GM23248 (cell line): Measurements from ENCODE around the gene PCDHB14.

Experiments
- EZH2 ChIP-seq: fragments of 200-600 bp; sonication (generic); IDR thresholded peaks from 2 replicates; pipeline ENCODE4 v1.6.1; 2018; ENCODE audit warnings: antibody characterized with exemption, mild to moderate bottlenecking; ENCODE audit not compliant: insufficient read depth, poor library complexity, severe bottlenecking
- EZH2phosphoT487 ChIP-seq: fragments of 200-600 bp; sonication (generic); IDR thresholded peaks from 2 replicates; pipeline ENCODE4 v1.6.1; 2018; ENCODE audit warnings: antibody characterized with exemption, moderate library complexity, mild to moderate bottlenecking, low read depth; ENCODE audit not compliant: insufficient read depth

GRCh38 chr5:141245250-141245717 is 22.1 kb downstream of the PCDHB14 start, which contains the start of gene PCDHB15:
- TF ChIP-seq EZH2 (no peak), EZH2phosphoT487 (no peak)
